HG03159 (cell line): ENCODE results near the gene INPP1.

Experiments
- ATAC-seq: cut with Tn5 transposase; IDR thresholded peaks from one replicate; pipeline ENCODE4 v1.9.1; 2021; ENCODE audit warnings: mild to moderate bottlenecking, moderate library complexity; ENCODE audit not compliant: unreplicated experiment

The INPP1 gene

GRCh38 chr2:190407662-190408537 is 64.5 kb downstream of the INPP1 start, which contains the start of gene MFSD6:
MFSD6 (plus strand) TSS chr2:190408355; CDS start chr2:190436030, 27,675 bp downstream.
- peak; percentile 50 for ATAC-seq

GRCh38 chr2:190408538-190409271 is 65.3 kb downstream of the INPP1 start:
- peak; percentile 47 for ATAC-seq

GRCh38 chr2:190409616-190410015 is 66.2 kb downstream of the INPP1 start:
- no peak for ATAC-seq

- ATAC-seq, result no peak
Measured at GRCh38 chr2:190410166-190410565, 66.8 kb downstream of the INPP1 start.

GRCh38 chr2:190412966-190413365 is 69.6 kb downstream of the INPP1 start:
- ATAC-seq, result no peak

- no peak for ATAC-seq
Measured at GRCh38 chr2:190413421-190413820, 70.0 kb downstream of the INPP1 start.

GRCh38 chr2:190415251-190415650 is 71.9 kb downstream of the INPP1 start:
- ATAC-seq, result no peak

GRCh38 chr2:190415794-190416775 is 72.7 kb downstream of the INPP1 start:
- no peak for ATAC-seq

- no peak for ATAC-seq
Measured at GRCh38 chr2:190417045-190417842, 73.9 kb downstream of the INPP1 start.

- no peak for ATAC-seq
Measured at GRCh38 chr2:190418727-190419126, 75.3 kb downstream of the INPP1 start.

- ATAC-seq, result no peak
Measured at GRCh38 chr2:190420801-190421200, 77.4 kb downstream of the INPP1 start.
